NCI-H2227 (cell line): ENCODE measurements around the gene PDE3B.
"Not testable (repeated sequence)": the region's sequence is repeated elsewhere in the genome, so short reads cannot be mapped to it uniquely, and the experiment has no call there.

ENCODE experiments used
- DNase-seq: peaks from one replicate; lab custom pipeline; 2025; ENCODE audit not compliant: unreplicated experiment; lab: John Stamatoyannopoulos, UW

Gene PDE3B

GRCh38 chr11:14742849-14743559 lies 99.4 kb downstream of the PDE3B start:
- no peak for DNase-seq

DNA sequence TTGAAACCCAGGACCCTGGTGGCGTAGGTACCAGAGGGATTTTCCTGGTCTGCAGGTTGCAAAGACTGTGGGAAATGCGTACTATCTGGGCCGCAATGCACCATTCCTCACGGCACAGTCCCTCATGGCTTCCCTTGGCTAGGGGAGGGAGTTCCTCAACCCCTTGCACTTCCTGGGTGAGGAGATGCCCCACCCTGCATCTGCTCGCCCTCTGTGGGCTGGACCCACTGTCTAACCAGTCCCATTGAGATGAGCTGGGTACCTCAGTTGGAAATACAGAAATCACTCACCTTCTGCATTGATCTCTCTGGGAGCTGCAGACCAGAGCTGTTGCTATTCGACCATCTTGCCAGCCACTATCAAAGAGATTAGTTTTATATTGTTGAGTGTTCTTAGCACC lies 100.1 kb downstream of the PDE3B start:
- not testable (repeated sequence) for DNase-seq

GRCh38 chr11:14746857-14747395 lies 103.3 kb downstream of the PDE3B start:
- DNase-seq: no peak

GRCh38 chr11:14748090-14748489 lies 104.5 kb downstream of the PDE3B start:
- DNase-seq: no peak

DNA sequence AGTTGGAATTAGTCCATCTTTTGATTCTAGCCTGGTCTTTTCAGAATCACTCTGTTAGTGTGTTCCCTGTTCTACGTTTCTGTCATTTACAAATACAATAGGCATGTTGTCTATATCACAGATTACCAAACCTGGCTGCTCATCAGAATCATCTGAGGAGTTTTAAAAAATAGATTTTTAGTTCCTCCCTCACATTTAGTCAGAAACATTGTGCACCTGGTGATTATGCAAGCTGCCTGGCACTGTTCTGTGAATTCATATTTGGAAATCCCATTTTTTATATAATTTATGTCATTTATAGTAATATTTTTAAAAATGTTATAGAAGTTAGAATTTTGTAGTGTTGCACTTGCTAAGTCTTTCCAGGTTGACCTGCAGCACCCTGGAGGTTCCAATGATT lies 107.3 kb downstream of the PDE3B start:
- DNase-seq: no peak

DNA sequence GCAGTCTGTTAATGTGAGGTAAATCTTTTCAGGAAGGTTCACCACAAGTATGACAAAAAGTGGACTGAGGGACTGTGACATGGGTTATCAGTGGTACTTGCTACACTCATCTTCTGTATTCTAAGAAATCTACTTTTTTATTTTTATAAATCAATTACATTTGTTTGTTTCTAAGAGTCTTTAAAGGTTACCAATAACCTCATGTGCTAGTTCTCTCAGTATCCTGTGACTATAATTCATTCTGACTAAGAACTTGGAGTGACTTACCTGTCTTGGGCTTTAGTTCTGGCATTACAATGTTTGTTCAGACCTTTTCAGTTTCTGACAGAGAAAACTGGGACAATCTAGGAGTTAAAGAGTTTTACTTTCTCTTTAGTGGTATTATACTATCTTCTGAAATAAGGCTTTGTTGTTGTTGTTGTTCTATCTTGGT lies 108.4 kb downstream of the PDE3B start:
- no peak for DNase-seq

- DNase-seq: no peak
These were observed 111.5 kb downstream of the PDE3B start for GRCh38 chr11:14755140-14755539.

GRCh38 chr11:14756349-14756748 lies 112.7 kb downstream of the PDE3B start:
- no peak for DNase-seq

GRCh38 chr11:14759300-14760012 lies 115.9 kb downstream of the PDE3B start:
- not testable (repeated sequence) for DNase-seq

DNA sequence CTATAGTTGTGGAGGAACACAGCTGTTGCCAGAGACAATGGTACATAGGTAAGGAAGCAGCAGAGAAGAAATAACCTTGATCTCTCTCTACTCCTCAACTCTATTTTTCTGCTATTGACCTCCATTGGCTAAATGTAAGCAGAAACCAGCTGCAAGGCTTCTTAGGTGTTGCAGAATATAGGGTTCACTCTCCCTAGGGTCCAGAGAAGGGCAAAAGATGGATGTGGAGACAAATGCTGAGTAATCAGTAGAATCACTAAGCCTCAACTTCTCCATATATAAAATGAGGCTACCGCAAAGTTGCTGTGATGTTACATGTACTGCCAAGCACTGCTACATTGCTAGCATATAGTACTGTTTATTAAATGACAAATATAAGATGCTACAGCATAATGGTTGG lies 120.6 kb downstream of the PDE3B start:
- DNase-seq: no peak

GRCh38 chr11:14764579-14765527 lies 121.2 kb downstream of the PDE3B start:
- no peak for DNase-seq

DNA sequence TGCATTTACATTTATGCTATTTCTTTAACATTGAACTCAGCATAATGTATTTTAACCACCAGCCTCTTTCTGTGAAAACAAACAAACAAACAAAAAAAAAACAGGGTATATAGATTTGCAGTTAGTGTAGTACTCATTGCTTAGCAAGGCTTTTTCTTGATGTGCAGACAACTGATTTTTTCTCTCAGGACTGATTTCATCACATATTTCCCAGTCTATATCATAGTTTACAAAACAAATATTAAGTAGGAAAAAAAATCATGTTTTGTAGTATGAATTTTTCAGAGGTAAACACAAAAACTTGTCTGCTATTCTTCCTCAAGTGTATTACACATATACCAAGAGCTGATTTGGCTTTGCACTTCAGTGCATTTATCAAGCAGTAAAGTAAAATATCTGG lies 123.0 kb downstream of the PDE3B start:
- DNase-seq: no peak

DNA sequence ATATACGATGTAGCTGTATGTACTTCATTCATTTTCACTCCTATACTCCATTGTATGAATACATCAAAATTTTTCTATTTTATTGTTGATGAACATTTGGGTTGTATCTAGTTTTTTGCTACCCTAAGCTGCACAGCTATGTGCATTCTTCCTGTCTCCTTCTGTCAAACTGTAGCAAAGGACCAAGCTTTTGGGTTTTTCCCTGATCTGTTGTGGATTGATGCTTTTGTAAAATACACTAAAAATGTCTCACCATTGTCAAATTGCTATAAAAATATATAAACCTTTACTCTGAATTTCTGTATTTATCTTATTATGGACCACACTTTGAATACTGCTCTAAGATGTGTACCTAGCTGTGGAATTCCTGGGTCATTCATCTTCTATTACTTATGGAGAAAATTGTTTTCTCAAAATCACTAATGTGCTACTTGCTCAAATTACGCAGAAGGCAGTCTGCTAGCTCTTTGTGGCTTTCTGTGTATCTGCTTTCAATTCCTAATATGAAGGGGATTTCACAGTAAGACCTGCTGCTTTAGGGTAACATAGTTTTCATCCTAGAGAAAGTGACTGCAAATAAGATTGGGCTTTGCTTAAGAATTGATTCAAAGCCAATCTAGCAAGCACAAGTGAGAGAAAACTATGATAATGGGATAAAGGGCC lies 125.1 kb downstream of the PDE3B start:
- DNase-seq: no peak

DNA sequence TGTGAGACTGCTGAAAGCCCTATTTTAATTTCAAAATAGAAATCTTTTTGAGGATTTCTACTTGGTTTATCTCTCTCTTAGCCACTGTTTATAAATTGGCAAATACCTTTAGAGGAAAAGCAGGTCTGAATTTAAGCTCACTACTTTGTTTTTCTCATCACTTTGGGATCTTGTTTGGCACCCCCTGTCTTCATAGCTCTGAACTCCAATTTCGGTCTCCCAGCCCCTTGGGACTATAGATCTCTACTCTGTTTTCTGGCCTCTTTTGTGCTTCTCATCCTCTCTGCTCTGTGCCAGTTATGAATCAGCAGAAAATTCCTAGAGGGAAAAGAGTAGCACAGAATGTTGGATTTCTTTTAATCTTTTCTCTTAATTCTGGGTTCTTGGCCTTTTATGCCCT lies 130.2 kb downstream of the PDE3B start:
- DNase-seq: no peak

DNA sequence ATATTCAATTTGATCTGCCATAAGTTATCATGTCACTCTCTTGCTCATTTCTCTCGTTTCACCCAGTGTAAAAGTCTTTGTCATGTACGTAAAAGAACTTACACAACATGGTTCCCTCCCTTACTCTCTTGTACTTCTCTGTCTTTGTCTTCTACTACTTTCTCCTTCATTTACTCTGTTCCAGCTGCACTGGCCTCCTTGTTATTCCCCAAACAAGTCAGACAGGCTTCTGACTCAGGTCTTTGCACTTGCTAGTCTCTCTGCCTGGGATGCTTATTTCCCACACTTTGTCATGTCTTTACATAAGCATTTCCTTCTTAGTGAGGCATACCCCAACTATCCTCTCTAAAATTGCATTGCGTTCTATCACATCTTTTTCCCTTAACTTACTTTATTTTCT lies 131.1 kb downstream of the PDE3B start:
- DNase-seq: no peak

DNA sequence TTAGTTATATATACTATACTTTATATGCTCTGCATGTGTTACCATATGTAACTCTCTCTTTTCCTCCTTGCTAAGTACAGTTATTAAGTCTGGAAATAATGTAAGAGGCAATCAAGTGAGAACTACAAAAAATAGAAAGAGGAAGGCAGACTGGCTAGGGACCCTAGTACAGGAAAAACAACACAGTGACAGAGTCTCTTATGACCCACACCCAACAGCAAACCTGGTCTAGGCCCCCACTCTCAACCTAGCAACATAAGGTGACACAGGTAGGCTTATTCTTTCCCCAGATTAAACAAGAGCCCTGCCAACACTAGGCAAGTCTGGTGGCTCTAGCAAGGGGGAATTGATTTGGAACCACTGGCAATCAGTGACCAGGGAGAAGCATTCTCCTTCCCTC lies 132.3 kb downstream of the PDE3B start:
- DNase-seq: no peak

GRCh38 chr11:14778460-14778859 lies 134.9 kb downstream of the PDE3B start:
- DNase-seq: not testable (repeated sequence)

- DNase-seq: no peak
These were observed 140.2 kb downstream of the PDE3B start for GRCh38 chr11:14783788-14784187.

- DNase-seq: no peak
These were observed 140.6 kb downstream of the PDE3B start for GRCh38 chr11:14784230-14784629.

GRCh38 chr11:14789879-14790484 lies 146.4 kb downstream of the PDE3B start:
- DNase-seq: no peak
